OCI-LY7 (cell line): Measurements from ENCODE around the gene WDR37.

ENCODE experiments used
- CTCF ChIP-seq: fragments of 200-600 bp; sonication (generic); conservative IDR thresholded peaks from 2 replicates; pipeline ENCODE4 v1.5.1; 2014; ENCODE audit warnings: mild to moderate bottlenecking, antibody characterized with exemption, low read length, moderate library complexity, mixed read lengths
- EZH2phosphoT487 ChIP-seq: fragments of 200-600 bp; sonication (generic); IDR thresholded peaks from 2 replicates; pipeline ENCODE4 v1.6.1; 2018; ENCODE audit warnings: low read depth, borderline replicate concordance, mild to moderate bottlenecking, mixed run types, antibody characterized with exemption, low read length, moderate library complexity, mixed read lengths

DNA sequence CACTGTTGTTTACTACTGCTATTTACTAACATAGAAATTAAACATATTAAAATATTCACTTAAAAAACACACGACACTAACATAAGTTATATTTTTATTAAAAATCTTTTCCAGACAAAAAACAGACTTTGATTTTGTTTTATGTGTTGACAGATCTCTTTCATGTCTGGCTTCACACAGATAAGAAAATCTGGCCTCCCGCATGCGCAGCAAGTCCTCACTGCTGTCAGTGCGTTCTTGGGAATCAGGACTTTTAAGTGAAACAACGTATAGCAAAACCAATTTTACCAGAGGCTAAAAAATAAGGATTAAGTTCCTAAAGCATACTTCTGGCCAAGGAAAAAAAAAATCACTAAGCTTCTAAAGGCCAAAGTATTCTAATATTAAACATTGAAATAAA, 6.0 kb upstream of the WDR37 start:
- TF ChIP-seq CTCF (no peak), EZH2phosphoT487 (no peak)
